Muscle layer of colon (tissue), 2 donors: ENCODE data around the gene KMT5B.

Experiments
- H3K27ac ChIP-seq: one replicate; pipeline ENCODE4 v1.7.0; 2013; ENCODE audit warnings: low read depth, mild to moderate bottlenecking, low read length, moderate library complexity
- H3K27me3 ChIP-seq, 2 donors: one replicate each; pipeline ENCODE4 v1.7.0; 2013; ENCODE audit warnings: low read length in 2 of 2, mild to moderate bottlenecking in 2 of 2; ENCODE audit not compliant: insufficient read depth in 2 of 2, control insufficient read depth in 1 of 2
- H3K36me3 ChIP-seq: one replicate; pipeline ENCODE4 v1.7.0; 2013; ENCODE audit warnings: mild to moderate bottlenecking, low read length; ENCODE audit not compliant: insufficient read depth
- H3K4me1 ChIP-seq: one replicate; pipeline ENCODE4 v1.7.0; 2013; ENCODE audit warnings: mild to moderate bottlenecking, low read length; ENCODE audit not compliant: insufficient read depth
- H3K4me3 ChIP-seq, 2 donors: one replicate each; pipeline ENCODE4 v1.7.0; 2013; ENCODE audit warnings: low read length in 2 of 2, low read depth in 1 of 2, mild to moderate bottlenecking in 1 of 2, moderate library complexity in 1 of 2
- H3K9ac ChIP-seq: one replicate; pipeline ENCODE4 v1.7.0; 2013; ENCODE audit warnings: low read length
- H3K9me3 ChIP-seq: one replicate; pipeline ENCODE4 v1.7.0; 2013; ENCODE audit warnings: mild to moderate bottlenecking, low read length
- donor health status: abdominal sarcoma.
- donor health status: Adenocarcinoma of cecum.

Gene KMT5B

DNA sequence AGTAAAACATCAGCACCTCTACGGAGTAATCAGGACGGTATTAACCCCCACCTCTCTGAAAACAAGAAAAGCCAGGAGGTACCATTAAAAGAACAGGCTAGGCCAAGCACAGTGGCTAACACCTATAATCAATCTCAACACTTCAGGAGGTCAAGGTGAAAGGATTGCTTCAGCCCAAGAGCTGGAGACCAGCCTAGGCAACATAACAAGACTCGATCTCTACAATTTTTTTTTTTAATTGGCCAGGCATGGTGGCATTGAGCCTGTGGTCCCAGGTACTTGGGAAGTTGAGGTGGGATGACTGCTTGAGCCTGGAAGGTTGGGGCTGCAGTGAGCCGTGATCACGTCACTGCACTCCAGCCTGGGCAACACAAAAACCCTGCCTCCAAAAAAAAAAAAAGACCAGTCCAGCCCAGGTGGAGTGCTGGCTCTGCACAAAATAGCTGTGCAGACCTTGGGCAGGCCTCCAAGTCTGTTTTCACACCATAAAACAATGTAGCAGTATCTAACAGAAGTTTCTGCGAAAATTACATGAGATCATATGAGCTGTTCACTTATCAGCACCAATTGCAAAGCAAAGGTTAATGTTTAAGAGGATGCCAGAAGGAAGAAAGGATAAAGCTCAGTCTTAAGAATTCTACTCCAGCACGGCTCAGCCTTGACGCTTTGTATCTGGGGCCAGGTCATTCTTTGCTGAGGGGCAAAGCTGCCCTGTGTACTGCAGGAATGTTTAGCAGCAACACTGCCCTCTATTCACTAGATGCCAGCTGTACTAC is 106.7 kb downstream of the KMT5B start:
- H3K4me3 ChIP-seq, result no peak overlapping the region
- H3K27me3 ChIP-seq, result no peaks in the 10 kb centered on the region
- H3K9ac ChIP-seq, result no peak overlapping the region
- H3K4me1 ChIP-seq, result peaks cover 12% of the 10 kb centered on the region
- H3K9me3 ChIP-seq, result no peaks in the 10 kb centered on the region
- H3K36me3 ChIP-seq, result no peaks in the 10 kb centered on the region
- H3K27ac ChIP-seq, result no peak overlapping the region
